ENCODE results near the gene KCNH4. TPM values are rescaled to one million over a fixed set of nuclear protein-coding genes. Genes with fewer than 3 reads are reported as not detected.
"Not testable (repeated sequence)": the region's sequence is repeated elsewhere in the genome, so short reads cannot be mapped to it uniquely, and the experiment has no call there.

The KCNH4 gene
- polyA plus RNA-seq, 4 donors: 0.09 TPM; not detected in 3

DNA sequence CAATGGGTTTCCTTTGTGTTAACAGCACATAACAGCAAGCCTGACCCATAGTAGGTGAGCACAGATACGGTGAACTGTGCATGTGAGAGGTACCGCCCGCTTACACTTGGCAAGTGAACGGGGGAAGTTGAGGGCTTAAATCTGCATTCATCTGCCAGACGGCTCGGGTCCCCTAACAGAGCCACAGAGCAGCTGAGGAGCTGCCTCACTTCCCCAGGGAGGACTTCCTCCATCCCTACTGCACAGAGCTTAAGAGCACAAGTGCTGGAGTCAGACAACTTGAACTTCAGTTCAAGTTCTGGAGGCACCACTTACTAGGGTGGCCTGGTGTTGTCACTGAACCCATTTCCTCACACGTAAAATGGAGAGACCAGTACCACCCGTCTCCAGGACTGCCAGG lies 39.6 kb downstream of the KCNH4 start:
- DNase-seq (ENCODE audit: low read depth in 4 of 4, low spot score in 3 of 4): no peak

DNA sequence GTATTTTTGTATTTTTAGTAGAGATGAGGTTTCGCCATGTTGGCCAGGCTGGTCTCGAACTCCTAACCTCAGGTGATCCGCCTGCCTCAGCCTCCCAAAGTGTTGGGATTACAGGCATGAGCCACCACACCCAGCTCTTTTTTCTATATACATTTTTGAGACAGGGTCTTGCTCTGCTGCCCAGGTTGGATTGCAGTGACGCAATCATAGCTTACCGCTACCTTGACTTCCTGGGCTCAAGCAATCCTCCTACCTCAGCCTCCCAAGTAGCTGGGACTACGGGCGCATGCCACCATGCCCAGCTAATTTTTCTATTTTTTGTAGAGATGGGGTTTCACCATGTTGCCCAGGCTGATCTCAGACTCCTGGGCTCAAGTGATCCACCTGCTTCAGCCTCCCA lies 40.3 kb downstream of the KCNH4 start:
- not testable (repeated sequence) for DNase-seq (ENCODE audit: low read depth in 4 of 4, low spot score in 3 of 4)

DNA sequence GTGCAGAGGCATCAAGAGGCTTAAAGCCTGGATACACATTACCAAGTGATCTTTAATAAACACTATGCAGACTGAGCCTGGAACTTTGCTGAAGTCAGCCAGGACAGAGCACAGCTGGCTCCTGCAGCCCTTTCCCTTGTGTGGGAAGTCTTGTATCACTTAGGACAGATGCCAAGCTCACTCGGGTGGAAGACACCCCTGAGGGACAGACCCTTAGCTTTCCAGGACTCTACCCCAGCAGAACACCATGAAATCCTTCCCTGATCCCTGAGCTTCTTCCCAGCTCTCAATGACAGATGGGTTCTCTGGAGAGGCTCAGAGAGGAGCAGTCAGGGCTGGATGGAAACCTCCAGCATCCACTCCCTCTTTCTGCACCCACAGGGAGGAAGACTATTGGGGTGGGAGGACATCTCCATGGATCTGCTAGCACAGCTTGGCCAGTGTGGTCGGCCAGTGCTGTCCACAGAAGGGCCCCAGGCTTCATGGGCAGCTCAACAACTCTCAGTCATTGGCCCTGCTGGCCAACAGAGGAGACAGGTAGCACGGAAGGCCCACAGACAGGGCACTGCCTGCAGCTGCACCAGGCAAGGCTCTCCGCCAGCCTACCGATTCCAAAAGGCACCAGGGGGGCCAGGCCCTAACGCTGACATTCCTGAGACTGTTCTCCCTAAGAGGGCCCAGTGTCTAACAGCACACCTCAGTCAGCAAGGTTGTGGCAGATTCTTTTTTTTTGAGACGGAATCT lies 42.0 kb downstream of the KCNH4 start:
- no peak for DNase-seq (ENCODE audit: low read depth in 4 of 4, low spot score in 3 of 4)

DNA sequence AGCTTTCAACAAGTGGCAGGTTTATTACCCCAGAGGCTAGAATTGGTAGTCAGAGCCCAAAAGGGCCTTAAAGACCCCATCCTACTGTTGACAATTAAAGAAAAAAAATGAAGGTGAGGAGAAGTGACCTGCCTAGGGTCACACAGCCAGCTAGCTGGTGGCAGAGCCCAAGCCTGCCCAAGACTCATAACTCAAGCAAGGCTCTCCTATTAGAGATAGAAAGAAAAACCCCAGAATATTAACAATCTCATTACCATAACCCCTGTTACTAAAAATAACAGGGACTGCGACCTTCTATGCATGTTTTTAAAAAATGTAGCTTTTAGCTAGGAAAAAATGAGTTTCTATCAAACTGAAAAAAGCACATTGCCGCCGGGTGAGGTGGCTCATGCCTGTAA lies 44.3 kb downstream of the KCNH4 start:
- DNase-seq (ENCODE audit: low read depth in 4 of 4, low spot score in 3 of 4): no peak

DNA sequence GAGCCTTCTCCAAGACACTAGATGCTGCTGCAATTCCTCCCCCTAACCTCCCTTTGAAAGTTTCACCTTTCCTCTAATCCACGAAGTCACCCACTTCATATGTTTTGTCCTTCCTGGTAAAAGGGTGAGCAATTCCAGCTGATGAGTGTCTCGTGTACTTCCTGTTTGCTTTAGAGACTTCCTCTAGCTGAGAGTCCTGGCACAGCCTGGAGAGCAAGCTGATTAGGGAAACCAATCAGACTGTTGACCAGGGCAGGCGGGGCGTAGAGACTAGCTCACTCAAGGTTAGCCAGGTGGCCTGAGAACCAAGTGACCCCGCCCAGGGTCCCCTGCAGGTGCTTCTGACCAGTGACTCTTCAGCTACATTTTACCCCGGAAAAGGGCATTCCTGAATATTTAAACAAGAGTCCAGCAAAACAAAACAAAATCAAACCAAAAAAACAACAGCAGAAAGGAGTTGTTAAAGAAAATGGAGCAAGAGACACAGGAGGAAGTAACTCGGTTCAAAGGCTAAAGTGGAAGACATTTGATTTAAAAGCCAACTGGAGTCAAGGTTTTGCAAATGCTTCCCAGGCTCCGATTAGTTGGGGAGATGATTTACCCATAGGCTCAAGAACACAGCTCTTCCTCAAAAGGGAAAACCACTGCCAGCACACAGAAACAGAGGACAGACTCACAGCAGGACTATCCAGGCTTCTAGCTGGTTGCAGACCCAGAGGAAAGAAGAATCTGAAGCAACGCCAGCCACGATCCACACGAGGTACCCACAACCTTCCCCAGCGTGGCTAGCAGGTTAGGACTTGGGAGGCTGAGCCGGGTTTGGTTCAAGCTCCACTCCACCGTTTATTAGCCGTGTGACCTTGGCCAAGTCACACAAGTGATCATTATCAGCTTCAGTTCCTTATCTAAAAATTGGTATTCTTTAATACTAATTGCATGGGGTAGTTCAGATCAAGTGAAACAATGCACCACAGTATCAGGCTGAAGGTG lies 45.0 kb downstream of the KCNH4 start:
- DNase-seq (ENCODE audit: low read depth in 4 of 4, low spot score in 3 of 4): no peak

DNA sequence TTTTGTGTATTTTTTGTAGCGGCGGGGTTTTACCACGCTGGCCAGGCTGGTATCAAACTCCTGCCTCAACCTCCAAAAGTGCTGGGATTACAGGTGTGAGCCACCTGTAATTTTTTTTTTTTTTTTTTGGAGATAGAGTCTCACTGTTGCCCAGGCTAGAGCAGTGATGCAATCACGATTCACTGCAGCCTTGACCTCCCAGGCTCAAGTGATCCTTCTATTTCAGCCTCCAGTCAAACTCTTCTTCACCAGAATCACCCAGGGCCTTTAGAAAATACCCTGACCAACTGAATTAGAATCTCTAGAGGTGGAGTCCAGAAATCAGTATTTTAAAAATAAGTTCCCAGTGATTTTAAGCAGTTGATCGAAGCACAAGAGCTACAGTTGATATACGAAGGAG lies 45.8 kb downstream of the KCNH4 start:
- no peak for DNase-seq (ENCODE audit: low read depth in 4 of 4, low spot score in 3 of 4)

DNA sequence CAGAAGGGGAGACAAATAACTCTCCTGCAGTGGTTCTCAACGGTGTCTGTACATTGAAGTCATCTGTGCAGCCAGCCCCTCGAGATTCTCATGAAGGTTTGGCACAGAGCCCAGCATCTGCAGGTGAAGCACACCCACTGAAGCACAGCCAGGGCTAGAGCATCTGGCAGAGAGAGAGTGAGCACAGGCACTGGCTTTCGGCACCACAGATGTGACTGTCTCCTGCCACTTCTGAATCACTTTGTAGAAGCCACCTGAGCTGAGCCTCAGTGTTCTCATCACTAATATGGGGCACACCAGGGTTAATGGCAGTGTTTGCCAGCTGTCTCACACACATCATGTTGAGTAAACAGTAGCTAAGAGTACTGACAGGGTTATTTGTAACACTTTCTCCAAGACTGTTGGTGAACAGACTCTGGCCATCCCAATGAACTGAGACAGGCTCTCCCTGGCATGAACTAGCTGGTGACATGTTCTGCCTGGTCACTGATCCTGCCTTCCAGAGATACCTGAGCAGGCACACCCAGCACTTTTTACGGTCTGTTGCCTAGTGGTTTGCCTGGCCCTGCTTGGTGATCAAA lies 47.4 kb downstream of the KCNH4 start:
- DNase-seq (ENCODE audit: low read depth in 4 of 4, low spot score in 3 of 4): no peak

DNA sequence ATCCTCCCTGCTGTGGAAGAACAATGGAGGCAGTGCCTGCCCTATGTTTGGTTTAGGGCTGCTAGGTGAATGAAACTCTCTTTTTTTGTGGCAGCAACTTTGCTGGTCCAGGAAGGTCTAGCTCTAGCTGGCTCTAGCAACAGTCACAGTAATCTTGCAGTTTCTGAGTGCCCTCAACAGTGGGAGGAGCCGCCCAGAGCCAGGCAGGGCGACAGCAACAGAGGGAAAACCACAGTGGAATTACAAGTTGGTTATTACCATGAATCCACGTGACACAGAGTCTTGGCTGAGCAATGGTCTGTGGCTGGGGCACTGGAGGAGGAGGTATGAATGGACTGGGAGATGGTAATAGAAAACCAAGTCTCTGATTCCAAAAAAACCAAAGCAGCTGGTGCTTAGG lies 48.0 kb downstream of the KCNH4 start:
- peak in 2 of 4 donors; percentile 44 to 54 for DNase-seq (ENCODE audit: low read depth in 4 of 4, low spot score in 3 of 4)

DNA sequence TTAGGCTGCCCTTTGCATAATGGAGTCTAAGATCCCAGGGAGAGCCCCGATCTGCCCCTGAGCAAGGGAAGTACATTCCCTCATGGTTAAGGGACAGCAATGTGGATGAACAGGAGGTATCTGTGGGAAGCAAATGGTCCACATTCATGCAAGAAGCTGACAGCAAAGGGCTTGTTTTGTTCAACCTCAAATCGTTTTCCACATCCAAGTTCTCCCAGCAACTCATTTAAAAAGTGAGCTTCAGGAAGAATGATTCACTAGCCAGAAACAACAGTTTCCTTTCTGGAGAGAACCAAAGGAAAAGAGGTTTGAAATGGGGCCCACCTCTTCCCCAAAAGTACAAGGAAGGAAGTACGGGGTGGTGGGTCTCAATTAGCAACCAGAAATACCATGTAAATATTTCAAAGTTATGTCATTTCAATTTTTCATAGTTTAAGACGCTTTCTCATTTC lies 48.9 kb downstream of the KCNH4 start:
- no peak for DNase-seq (ENCODE audit: low read depth in 4 of 4, low spot score in 3 of 4)

DNA sequence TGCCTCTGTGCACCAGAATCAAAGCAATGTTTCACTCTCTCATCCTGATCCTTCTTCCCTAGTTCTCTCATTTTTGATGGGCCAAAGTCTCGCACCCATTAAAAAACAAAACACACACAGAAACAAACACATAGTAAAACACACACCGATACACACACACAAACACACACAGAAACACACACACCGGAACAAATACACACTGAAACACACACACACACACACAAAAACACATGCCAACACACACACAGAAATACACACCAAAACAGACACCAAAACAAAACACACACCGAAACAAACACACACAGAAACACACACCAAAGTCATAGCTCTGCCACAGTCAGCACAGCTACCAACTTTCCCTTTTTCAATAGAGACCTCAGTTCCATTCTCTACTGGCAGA lies 49.7 kb downstream of the KCNH4 start:
- no peak for DNase-seq (ENCODE audit: low read depth in 4 of 4, low spot score in 3 of 4)

DNA sequence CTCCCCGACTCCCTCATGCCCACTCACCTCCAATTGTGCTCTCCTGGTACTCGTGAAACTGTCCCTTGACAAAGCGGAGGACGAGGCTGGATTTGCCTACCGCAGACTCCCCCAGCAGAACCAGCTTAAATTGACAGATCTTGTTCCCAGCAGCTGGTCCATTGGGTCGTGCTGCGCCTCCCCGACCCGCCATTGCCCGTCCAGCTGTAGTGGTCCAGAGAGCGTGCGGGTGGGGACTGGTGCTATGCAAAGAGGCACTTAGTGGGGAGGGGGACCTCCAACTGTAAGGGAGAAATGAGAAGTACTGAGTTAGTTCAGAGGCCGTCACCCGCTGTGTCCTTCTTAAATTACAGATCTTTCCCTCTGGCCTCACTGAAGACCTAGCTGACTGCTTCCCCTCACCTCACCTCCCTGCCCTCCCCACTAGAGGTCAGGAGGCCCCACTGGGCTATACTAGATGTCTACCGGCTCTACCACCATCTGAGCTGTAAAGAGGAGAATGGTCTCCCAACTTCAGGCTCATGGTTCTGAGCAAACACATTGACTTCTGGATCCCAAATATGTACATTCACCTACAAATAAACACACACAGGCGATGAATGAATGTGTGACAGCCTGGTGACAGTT lies 50.5 kb downstream of the KCNH4 start:
- DNase-seq (ENCODE audit: low read depth in 4 of 4, low spot score in 3 of 4): no peak

DNA sequence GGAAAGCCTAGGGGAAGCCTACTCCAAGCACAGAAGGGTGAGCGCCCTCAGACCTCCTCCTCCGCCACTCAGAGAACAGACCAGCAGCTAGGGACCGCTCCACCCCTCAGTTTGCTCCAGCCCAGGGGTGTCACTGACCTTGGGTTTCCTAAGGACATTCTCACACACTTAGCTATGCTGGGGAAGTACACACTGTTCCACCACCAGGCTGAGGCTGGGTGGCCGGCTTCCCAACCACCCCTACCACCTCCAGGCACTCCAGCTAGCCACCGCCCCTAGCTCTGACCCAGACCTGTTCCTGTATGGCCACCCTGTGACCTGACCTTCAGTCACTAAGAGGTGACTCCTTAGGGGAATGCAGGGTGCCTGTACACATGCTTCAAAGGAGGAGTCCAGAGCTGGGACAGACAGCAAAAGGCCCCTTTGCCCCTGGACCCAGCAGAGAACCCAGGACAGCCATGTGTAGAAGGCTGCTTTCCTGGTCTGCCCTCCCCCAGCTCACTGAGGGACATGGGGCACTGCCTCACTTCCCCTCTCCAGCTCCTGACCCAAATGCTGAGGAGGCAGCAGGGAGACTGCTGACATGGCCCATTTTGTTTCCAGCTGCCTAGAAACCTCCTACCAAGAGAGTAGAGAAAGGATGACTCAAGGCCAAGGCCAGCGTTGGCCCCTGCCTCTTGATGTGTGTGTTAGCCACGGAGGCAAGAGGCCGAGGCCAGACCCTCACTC lies 51.7 kb downstream of the KCNH4 start:
- no peak for DNase-seq (ENCODE audit: low read depth in 4 of 4, low spot score in 3 of 4)

DNA sequence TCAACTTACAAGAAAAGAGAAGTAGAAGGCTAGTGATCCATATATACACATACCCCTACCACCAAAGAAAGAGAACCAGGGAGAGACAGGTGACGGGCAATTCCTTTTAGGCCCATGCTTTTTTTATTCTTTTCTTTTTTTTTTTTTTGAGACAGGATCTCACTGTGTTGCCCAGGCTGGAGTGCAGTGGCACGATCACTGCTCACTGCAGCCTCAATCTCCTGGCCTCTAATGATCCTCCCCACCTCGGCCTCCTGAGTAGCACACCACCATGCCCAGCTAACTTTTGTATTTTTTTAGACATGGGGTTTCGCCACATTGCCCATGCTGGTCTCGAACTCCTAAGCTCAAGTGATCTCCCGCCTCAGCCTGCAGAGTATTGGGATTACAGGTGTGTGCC lies 53.5 kb downstream of the KCNH4 start:
- DNase-seq (ENCODE audit: low read depth in 4 of 4, low spot score in 3 of 4): no peak

DNA sequence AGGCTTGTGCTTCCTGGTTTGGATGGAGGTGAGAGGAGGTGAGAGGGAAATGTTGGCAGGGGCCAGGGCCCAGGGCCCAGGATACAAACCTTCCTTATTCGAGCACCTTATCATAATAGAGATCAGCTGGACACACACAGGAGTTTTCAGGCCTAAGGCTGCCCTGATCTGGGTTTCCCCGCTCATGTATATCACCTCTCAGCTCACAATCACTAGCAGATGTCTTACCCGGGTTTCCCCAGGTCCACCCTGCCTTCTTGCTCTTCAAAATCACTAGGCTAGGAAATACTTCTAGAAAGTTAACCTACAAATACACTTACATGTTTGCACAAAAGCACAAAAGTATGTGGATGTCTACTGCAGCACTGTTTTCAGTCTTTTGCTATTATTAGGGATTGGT lies 54.1 kb downstream of the KCNH4 start:
- no peak for DNase-seq (ENCODE audit: low read depth in 4 of 4, low spot score in 3 of 4)

DNA sequence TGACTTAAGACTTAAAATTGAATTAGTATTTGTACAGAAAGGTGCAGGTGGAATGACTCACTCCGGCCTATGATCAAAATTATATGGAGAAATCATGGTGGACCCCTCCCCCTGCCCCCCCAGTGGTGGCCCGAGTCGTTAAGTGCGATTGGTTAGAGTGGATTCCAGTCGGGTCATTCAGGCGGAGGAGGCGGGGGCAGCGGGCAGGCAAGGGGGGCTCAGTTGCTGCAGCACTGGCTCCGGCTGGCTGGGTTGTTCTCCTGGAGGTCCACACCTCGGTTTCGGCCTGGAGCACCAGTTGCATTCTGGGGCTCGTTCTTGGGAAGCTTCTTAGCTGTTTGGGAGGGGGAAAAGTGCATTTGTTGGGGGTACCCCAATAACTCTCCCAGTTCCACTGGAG lies 55.4 kb downstream of the KCNH4 start:
- DNase-seq (ENCODE audit: low read depth in 4 of 4, low spot score in 3 of 4): no peak

DNA sequence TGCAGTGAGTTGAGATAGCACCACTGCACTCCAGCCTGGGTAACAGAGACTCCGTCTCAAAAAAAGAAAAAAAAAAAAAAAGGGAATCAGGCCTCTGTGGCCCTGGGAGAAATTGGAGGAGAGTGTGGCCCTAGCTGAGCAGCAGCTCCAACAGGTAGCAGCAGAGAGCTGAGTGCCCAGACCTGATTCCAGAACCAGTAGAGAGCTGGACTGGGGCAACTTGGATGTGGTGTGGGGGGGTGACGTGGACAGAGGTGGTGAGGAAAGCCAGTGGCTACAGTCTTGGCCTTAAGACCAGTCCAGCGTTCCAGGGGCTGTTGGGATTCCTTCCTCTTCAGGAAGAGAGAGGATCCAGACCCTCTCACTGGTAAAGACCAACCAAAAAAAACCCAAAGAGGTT lies 56.7 kb downstream of the KCNH4 start:
- no peak for DNase-seq (ENCODE audit: low read depth in 4 of 4, low spot score in 3 of 4)

DNA sequence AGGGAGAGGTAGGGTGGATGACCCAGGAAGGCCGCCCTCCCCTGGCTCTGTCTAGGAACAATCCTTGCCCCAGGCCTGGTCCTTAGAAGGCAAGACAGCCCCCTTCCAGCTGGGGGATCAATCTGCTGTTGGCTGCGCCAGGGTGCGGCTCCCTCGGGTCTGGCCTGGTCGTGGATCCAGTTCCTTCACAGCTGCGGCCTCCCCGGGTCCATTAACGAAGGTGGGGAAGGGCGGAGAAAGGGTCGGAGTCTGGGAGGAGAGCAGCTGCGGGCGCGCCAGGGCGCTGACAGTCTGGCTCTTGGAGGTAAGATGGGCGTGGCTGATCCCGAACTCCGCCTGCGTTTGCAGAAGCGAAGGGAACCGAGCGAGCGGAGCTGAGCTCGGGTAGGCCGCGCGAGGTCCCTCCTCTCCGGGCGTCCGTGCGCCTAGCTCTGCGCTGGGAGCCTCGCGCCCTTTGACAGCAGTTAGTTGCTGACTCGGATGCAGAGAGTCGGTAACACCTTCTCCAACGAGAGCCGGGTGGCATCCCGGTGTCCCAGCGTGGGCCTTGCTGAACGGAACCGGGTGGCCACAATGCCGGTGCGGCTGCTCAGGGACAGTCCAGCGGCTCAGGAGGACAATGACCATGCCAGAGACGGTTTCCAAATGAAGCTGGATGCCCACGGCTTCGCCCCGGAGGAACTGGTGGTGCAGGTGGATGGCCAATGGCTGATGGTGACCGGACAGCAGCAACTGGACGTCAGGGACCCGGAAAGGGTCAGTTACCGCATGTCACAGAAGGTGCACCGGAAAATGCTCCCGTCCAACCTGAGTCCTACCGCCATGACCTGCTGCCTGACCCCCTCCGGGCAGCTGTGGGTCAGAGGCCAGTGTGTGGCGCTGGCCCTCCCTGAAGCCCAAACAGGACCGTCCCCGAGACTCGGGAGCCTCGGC lies 58.3 kb downstream of the KCNH4 start, which contains the start of gene HSPB9:
Gene HSPB9 (plus strand): TSS at position 434 of the 933 bp plus-strand sequence. CDS start 47 bp downstream, at position 481.
- no peak for DNase-seq (ENCODE audit: low read depth in 4 of 4, low spot score in 3 of 4)

DNA sequence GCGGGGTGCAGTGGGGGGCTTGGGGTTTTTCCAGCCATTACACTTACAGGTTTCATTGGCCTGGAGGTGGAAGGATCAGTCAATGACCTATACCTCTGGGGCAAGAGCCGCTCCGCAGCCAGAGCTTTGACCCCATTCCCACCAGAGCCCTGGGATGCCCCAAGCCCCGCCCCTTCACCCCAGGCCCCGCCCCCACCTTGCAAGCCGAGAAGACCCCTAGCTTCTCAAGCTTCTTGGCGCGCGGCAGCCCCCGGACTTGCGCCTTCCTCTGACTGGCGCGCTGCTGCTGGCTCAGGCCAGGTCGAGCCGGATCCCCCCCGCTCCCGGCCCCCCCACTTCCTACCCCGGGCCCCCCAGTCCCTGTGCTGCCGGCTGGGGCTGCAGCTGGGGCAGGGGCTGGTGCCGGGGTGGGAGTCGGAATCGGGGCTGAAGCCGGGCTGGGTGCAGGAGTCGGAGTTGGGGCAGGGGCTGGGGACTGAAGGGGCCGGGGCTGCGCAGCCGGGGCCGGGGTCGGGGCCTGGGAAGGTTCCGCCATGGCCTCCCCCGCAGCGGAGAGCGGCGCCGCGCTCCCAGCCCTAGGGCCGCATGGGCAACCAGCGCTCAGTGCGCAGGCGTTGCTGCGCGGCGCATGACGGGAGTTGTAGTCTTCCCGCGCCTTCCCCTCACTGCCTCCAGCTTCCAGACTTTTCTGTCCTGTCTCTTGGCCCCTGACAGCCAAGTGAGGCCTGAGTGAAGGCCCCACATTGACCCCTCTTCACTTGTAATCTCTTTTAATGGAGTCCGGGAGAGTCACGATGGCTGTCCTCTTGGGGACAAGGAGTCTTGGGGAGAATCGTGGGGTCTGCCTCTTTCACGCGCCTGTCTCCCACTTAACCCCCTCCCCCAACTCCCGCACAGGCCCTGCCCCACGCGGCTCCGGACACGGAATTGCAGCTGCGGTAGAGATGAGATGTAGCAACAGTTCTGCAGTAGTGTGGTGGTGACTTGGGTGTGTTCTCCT lies 59.9 kb downstream of the KCNH4 start, which contains the start of gene KAT2A:
Gene KAT2A (minus strand): TSS at position 598 of the 1,000 bp plus-strand sequence. CDS start 63 bp downstream, at position 535.
- peak in 3 of 4 donors; percentile 55 to 72 (median 61) for DNase-seq (ENCODE audit: low read depth in 4 of 4, low spot score in 3 of 4)
